ENCODE data around the gene SYNE3. TPM values are rescaled to one million over a fixed set of nuclear protein-coding genes. Genes with fewer than 3 reads are reported as not detected.

The SYNE3 gene
- total RNA-seq, 1 donor from 2014 or later: 11.3 TPM

DNA sequence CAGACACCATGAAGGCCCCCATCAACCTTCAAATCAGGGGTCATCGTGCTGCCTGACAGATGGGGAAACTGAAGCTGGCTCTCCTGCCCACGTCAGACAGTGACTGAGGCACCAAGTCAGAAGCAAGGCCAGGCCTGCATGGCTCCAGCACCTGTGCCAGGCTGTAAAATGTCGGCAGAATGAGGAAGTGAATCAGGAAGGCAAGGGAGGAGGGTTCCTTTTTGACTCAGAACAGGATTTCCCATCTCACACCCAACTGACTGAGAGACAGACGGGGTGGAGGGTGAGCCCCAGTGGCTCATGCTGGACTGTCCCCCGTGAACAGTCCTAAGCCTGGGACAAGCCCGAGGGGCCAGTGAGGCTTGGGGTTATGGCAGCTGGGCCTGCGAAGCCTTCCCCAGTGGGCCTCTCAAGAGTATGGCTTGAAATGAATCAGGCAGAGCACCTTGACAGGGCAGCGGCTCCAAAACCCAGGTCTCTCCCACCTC lies 20.9 kb downstream of the SYNE3 start:
- Histone ChIP-seq H3K27me3 (ENCODE audit: low read depth) (no peaks in the 10 kb centered on the region), H3K4me1 (peaks cover 71% of the 10 kb centered on the region), H3K4me3 (no peak overlapping the region), H3K27ac (replicated peaks) (peak overlapping the region; percentile 73), H3K9me3 (replicated peaks) (no peaks in the 10 kb centered on the region), H3K36me3 (no peaks in the 10 kb centered on the region)
- TF ChIP-seq CTCF (IDR thresholded peaks at IDR 0.05; ENCODE audit: borderline replicate concordance): no peak
- intact Hi-C loops (cut with micrococcal nuclease): no loop called here
- DNase-seq: no peak

DNA sequence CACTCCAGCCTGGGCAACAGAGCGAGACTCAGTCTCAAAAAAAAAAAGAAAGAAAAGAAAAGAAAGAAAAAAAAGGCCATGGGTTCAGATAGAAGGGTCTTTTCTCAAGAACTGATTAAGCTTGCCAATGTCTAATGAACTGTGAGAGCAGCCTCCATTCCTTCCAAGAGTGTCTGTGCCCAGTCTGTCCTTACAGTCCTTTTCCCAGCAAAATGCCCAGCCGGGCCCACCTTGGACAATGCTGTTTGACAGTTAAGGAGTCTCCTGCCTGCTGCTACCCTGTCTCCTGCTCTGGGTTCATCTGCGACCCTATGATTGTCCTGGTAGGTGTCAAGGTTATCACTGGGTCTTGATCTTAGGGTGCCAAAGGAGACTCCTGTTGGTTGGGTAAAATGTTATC lies 21.4 kb downstream of the SYNE3 start:
- no peak for DNase-seq
- intact Hi-C loops (cut with micrococcal nuclease): no loop called here
- peak overlapping the region; percentile 73 for H3K27ac ChIP-seq (replicated peaks)

DNA sequence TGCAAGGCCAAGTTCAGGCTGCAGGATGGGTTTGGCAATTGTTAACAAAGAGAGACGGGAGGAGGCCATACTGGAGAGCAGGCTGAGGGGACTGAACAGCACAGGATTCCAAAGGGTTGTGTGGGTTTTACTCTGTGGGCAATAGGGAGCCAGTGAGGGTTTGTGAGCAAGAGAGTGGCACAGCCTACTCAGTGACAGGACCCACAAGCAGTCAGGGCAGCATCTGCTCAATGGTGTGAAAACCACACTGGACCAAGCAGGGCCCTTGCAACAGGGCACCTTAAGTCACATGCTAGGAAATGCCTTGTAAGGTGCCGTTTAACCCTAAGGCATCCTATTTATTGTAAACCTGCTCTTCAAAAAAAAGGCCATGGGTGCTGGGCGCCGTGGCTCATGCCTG lies 22.0 kb downstream of the SYNE3 start:
- Histone ChIP-seq H3K27me3 (ENCODE audit: low read depth) (no peaks in the 10 kb centered on the region), H3K9me3 (replicated peaks) (no peaks in the 10 kb centered on the region), H3K4me3 (no peak overlapping the region), H3K4me1 (peaks cover 71% of the 10 kb centered on the region), H3K27ac (replicated peaks) (no peak overlapping the region), H3K36me3 (no peaks in the 10 kb centered on the region)
- intact Hi-C loops (cut with micrococcal nuclease): no loop called here
- DNase-seq: no peak
- TF ChIP-seq CTCF (IDR thresholded peaks at IDR 0.05; ENCODE audit: borderline replicate concordance): no peak

More for the DNA sequence above, 21.4 kb downstream of the SYNE3 start:
- Histone ChIP-seq H3K4me3 (no peak overlapping the region), H3K9me3 (replicated peaks) (no peaks in the 10 kb centered on the region), H3K27me3 (ENCODE audit: low read depth) (no peaks in the 10 kb centered on the region), H3K36me3 (no peaks in the 10 kb centered on the region), H3K4me1 (peaks cover 71% of the 10 kb centered on the region)
- TF ChIP-seq CTCF (IDR thresholded peaks at IDR 0.05; ENCODE audit: borderline replicate concordance): no peak

GRCh38 chr14:95493976-95494375 lies 22.5 kb downstream of the SYNE3 start:
- Histone ChIP-seq H3K27me3 (ENCODE audit: low read depth) (no peaks in the 10 kb centered on the region), H3K4me1 (peaks cover 71% of the 10 kb centered on the region), H3K36me3 (no peaks in the 10 kb centered on the region), H3K27ac (replicated peaks) (no peak overlapping the region), H3K4me3 (no peak overlapping the region), H3K9me3 (replicated peaks) (no peaks in the 10 kb centered on the region)
- no peak for TF ChIP-seq CTCF (IDR thresholded peaks at IDR 0.05; ENCODE audit: borderline replicate concordance)
- no peak for DNase-seq
- intact Hi-C loops (cut with micrococcal nuclease): no loop called here

DNA sequence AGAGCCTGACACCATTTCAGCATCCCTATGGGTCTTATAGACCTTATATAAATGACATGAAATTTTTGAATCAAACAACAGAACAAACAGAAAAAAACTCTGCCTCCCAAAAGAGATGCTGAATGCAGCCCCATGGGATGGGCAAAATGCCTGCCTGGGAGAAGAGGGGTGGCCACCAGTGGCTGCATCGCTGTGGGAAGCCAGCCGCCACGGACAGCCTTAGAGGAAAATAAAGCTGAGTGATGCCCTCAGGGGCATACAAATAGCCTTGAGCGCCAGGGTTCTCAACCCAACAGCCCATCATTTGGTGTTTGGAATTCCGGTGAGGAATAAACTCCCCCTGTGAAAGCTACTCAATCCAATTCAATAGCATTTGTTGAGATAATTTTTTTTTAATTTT lies 22.9 kb downstream of the SYNE3 start:
- no peak for DNase-seq
- Histone ChIP-seq H3K4me3 (no peak overlapping the region), H3K27me3 (ENCODE audit: low read depth) (no peaks in the 10 kb centered on the region), H3K36me3 (no peaks in the 10 kb centered on the region), H3K4me1 (peaks cover 70% of the 10 kb centered on the region), H3K9me3 (replicated peaks) (no peaks in the 10 kb centered on the region), H3K27ac (replicated peaks) (no peak overlapping the region)
- intact Hi-C loops (cut with micrococcal nuclease): no loop called here
- TF ChIP-seq CTCF (IDR thresholded peaks at IDR 0.05; ENCODE audit: borderline replicate concordance): no peak
